Caco-2 (cell line): ENCODE results near the gene DSCAM. TPM values are rescaled to one million over a fixed set of nuclear protein-coding genes. Genes with fewer than 3 reads are reported as not detected.

Source experiments
- BruUV-seq: library from RNA; stranded (reverse); fragments of 400-500 nt; replicated peaks from 2 replicates; lab custom pipeline; 2021; lab: Mats Ljungman, UMichigan
- CTCF ChIA-PET: fragments of 300-600 bp; sonication (Branson Sonifier 250); formaldehyde crosslinking; loops from one replicate; lab custom pipeline; 2022; ENCODE audit warnings: antibody characterized with exemption; lab: Charles Lee
- POLR2A ChIA-PET: fragments of 300-600 bp; sonication (Branson Sonifier 250); formaldehyde crosslinking; loops from one replicate; lab custom pipeline; 2022; ENCODE audit warnings: antibody characterized with exemption; lab: Charles Lee
- DNase-seq, 2 experiments: peaks; one replicate each; pipeline versions ENCODE4 v3.0.0 to v3.0.0-alpha.2; 2020 to 2022
- H3K27me3 ChIP-seq: replicated peaks from 2 replicates; pipeline ENCODE4 v1.6.0; 2011; ENCODE audit warnings: low read length; ENCODE audit not compliant: control insufficient read depth, insufficient read depth
- H3K36me3 ChIP-seq: 2 replicates; pipeline ENCODE4 v1.5.1; 2011; ENCODE audit warnings: low read length; ENCODE audit not compliant: control insufficient read depth, insufficient read depth
- H3K4me1 ChIP-seq: fragments of 250-450 bp; sonication (Bioruptor Pico); 2 replicates; pipeline ENCODE4 v1.5.1; 2020; ENCODE audit warnings: mild to moderate bottlenecking
- H3K4me3 ChIP-seq: 2 replicates; pipeline ENCODE4 v1.5.1; 2011; ENCODE audit warnings: low read depth, mild to moderate bottlenecking, control low read depth, low read length
- H3K9me3 ChIP-seq: fragments of 250-450 bp; sonication (Bioruptor Pico); 2 replicates; pipeline ENCODE4 v1.5.1; 2020; ENCODE audit warnings: mild to moderate bottlenecking, moderate library complexity
- H3K27ac Mint-ChIP-seq: one replicate; pipeline ENCODE4 v1.8.0; 2022; ENCODE audit warnings: mixed read lengths; ENCODE audit not compliant: unreplicated experiment
- H3K27me3 Mint-ChIP-seq: one replicate; pipeline ENCODE4 v1.8.0; 2022; ENCODE audit warnings: mixed read lengths; ENCODE audit not compliant: insufficient read depth, unreplicated experiment
- H3K36me3 Mint-ChIP-seq: one replicate; pipeline ENCODE4 v1.8.0; 2022; ENCODE audit warnings: mild to moderate bottlenecking, mixed read lengths; ENCODE audit not compliant: insufficient read depth, unreplicated experiment
- H3K4me1 Mint-ChIP-seq: one replicate; pipeline ENCODE4 v1.8.0; 2022; ENCODE audit warnings: low read depth, mixed read lengths; ENCODE audit not compliant: unreplicated experiment
- H3K4me3 Mint-ChIP-seq: one replicate; pipeline ENCODE4 v1.8.0; 2022; ENCODE audit warnings: mild to moderate bottlenecking, moderate library complexity, mixed read lengths; ENCODE audit not compliant: unreplicated experiment
- H3K9me3 Mint-ChIP-seq: one replicate; pipeline ENCODE4 v1.8.0; 2022; ENCODE audit warnings: mixed read lengths; ENCODE audit not compliant: unreplicated experiment
- intact Hi-C: fragments of 100-400 bp; cut with micrococcal nuclease; formaldehyde crosslinking; loops from one replicate; pipeline ENCODE4 v1.10.0; 2022; ENCODE audit not compliant: unreplicated experiment
- total RNA-seq: library from RNA; stranded (reverse); gene quantifications from 2 replicates; pipeline ENCODE4 v1.2.3, GENCODE V29; 2022
- TF ChIP-seq, protein P1 (sequence below), 2 experiments: fragments of 200-600 bp in 1 of 2; IDR thresholded peaks; 1 replicate in 1 of 2; 2 replicates in 1 of 2; pipeline versions ENCODE4 v1.5.1 to v1.8.0; 2011 to 2022; ENCODE audit warnings: antibody characterized with exemption in 1 of 2, control low read depth in 1 of 2, inconsistent platforms in 1 of 2, low read depth in 1 of 2, low read length in 1 of 2, mild to moderate bottlenecking in 1 of 2, moderate library complexity in 1 of 2; ENCODE audit not compliant: insufficient read depth in 1 of 2, severe bottlenecking in 1 of 2, unreplicated experiment in 1 of 2

The DSCAM gene
- total RNA-seq, 1 experiment from 2014 or later: not detected

DNA sequence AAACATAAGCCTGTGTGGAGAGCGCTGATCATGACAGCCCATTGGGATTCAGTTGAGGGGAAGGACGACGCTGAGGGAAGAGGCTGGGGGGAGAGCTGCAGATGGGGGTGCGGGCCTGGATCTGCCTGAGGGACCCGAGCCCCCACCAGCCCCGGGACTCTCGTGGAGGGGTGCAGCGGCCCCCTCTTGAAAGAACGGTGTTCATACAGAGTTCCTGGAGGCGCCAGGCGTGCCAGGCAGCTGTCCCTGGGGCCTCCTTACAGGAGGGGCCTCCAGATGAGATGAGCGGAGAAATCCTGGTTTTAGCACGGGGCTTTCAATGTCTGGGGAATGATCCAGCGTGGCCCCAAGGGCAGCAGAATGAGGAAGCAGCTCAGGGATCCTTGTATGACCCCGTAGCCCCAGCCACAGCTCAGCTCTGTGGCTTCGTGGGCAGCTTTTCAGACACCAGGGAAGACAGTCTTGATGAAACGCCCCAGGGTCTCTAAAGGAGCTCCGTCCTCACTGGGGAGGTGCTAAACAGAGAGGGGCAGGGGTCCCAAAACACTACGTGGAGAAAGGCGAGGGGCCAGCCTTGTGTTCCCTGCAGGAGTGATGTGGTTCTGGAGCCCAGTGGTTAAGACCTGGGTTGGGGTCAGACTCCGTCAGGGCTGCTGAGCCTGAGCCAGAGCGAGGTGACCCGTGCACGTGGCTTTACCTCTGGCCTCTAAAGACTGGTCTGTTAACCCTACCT lies 7.2 kb upstream of the DSCAM start:
- Histone ChIP-seq H3K9me3 (no peaks in the 10 kb centered on the region), H3K36me3 (no peaks in the 10 kb centered on the region), H3K27me3 (no peaks in the 10 kb centered on the region; the same call in 1 of the 2 replicates), H3K4me1 (no peaks in the 10 kb centered on the region), H3K4me3 (no peak overlapping the region)
- ChIA-PET CTCF (no interaction called here), POLR2A (no interaction called here)
- intact Hi-C loops: no loop called here
- no peaks in the 10 kb centered on the region for H3K4me1 Mint-ChIP-seq
- no peaks in the 10 kb centered on the region for H3K36me3 Mint-ChIP-seq
- H3K27ac Mint-ChIP-seq: no peak overlapping the region
- H3K27me3 Mint-ChIP-seq: peaks cover 2% of the 10 kb centered on the region
- no TSS peak for BruUV-seq
- H3K4me3 Mint-ChIP-seq: no peak overlapping the region
- no peak for DNase-seq
- TF ChIP-seq, protein P1, sequence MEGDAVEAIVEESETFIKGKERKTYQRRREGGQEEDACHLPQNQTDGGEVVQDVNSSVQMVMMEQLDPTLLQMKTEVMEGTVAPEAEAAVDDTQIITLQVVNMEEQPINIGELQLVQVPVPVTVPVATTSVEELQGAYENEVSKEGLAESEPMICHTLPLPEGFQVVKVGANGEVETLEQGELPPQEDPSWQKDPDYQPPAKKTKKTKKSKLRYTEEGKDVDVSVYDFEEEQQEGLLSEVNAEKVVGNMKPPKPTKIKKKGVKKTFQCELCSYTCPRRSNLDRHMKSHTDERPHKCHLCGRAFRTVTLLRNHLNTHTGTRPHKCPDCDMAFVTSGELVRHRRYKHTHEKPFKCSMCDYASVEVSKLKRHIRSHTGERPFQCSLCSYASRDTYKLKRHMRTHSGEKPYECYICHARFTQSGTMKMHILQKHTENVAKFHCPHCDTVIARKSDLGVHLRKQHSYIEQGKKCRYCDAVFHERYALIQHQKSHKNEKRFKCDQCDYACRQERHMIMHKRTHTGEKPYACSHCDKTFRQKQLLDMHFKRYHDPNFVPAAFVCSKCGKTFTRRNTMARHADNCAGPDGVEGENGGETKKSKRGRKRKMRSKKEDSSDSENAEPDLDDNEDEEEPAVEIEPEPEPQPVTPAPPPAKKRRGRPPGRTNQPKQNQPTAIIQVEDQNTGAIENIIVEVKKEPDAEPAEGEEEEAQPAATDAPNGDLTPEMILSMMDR (IDR thresholded peaks at IDR 0.05; ENCODE audit: insufficient read depth in 1 of 2, low read depth in 1 of 2, low read length in 1 of 2, severe bottlenecking in 1 of 2, unreplicated experiment in 1 of 2): no peak
- H3K9me3 Mint-ChIP-seq: no peaks in the 10 kb centered on the region

DNA sequence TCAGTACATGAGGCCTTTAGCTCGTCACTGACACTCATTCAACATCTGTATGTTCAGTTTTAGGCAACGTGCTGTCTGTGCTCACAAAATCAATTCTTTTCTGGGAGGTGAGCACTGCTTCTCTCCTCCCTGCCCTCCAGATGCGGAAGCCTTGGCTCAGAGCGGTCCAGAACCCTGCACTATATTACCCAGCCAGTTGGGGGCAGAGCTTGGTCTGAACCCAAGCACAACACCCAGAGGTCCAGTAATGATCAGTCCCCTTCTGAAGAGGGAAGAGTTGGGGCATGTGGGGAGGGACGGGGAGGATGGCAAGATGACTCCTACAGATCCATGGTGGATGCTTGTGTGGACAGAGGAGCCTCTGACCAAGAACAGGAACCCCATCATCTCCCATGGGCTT lies 5.6 kb upstream of the DSCAM start:
- Histone ChIP-seq H3K27me3 (no peaks in the 10 kb centered on the region; the same call in 1 of the 2 replicates), H3K36me3 (no peaks in the 10 kb centered on the region), H3K4me3 (no peak overlapping the region), H3K9me3 (no peaks in the 10 kb centered on the region), H3K4me1 (no peaks in the 10 kb centered on the region)
- Mint-ChIP-seq H3K4me3 (no peak overlapping the region), H3K27ac (no peak overlapping the region), H3K27me3 (peaks cover 2% of the 10 kb centered on the region), H3K4me1 (no peaks in the 10 kb centered on the region), H3K36me3 (no peaks in the 10 kb centered on the region), H3K9me3 (no peaks in the 10 kb centered on the region)
- intact Hi-C loops: no loop called here
- ChIA-PET CTCF (no interaction called here), POLR2A (no interaction called here)
- no peak for DNase-seq
- no TSS peak for BruUV-seq
- TF ChIP-seq, protein P1 (IDR thresholded peaks at IDR 0.05; ENCODE audit: insufficient read depth in 1 of 2, low read depth in 1 of 2, low read length in 1 of 2, severe bottlenecking in 1 of 2, unreplicated experiment in 1 of 2): no peak

DNA sequence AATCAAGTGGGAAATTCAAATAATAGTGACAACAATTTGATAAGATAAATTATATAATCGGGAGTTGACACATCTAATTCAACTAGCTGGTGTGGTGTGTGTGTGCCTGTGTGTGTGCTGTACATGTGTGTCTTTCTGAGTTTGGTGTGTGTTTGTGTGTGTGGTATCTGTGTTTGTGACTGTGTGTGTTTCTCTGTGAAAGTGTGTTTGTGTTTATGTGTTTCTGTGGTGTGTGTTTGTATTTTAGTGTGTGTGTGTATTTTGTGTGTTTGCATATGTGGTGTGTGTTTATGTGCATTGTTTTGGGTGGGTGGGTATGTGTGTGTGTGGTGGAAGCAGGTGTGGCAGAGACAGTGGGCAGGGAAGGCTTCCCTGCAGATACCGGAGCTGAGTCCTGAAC lies 4.8 kb upstream of the DSCAM start:
- TF ChIP-seq, protein P1 (IDR thresholded peaks at IDR 0.05; ENCODE audit: insufficient read depth in 1 of 2, low read depth in 1 of 2, low read length in 1 of 2, severe bottlenecking in 1 of 2, unreplicated experiment in 1 of 2): no peak
- BruUV-seq: no TSS peak
- DNase-seq: no peak

More for the DNA sequence above, 4.8 kb upstream of the DSCAM start:
- no peaks in the 10 kb centered on the region for H3K36me3 ChIP-seq
- Mint-ChIP-seq H3K4me1 (no peaks in the 10 kb centered on the region), H3K9me3 (no peaks in the 10 kb centered on the region), H3K27ac (no peak overlapping the region), H3K36me3 (no peaks in the 10 kb centered on the region), H3K4me3 (no peak overlapping the region), H3K27me3 (peaks cover 10% of the 10 kb centered on the region)
- H3K27me3 ChIP-seq: no peaks in the 10 kb centered on the region; the same call in 1 of the 2 replicates
- no peaks in the 10 kb centered on the region for H3K9me3 ChIP-seq
- CTCF ChIA-PET: no interaction called here
- POLR2A ChIA-PET: no interaction called here
- H3K4me1 ChIP-seq: no peaks in the 10 kb centered on the region
- intact Hi-C loops: no loop called here
- no peak overlapping the region for H3K4me3 ChIP-seq
